Activated T-helper 1 cell treated with Interleukin-2 at 50 U/mL for 16 hours (primary cell): ENCODE results near the gene KCNT1.

Experiments used
- DNase-seq: peaks from one replicate; pipeline ENCODE4 v3.0.0-alpha.2; 2020; ENCODE audit warnings: low read depth

Gene KCNT1

DNA sequence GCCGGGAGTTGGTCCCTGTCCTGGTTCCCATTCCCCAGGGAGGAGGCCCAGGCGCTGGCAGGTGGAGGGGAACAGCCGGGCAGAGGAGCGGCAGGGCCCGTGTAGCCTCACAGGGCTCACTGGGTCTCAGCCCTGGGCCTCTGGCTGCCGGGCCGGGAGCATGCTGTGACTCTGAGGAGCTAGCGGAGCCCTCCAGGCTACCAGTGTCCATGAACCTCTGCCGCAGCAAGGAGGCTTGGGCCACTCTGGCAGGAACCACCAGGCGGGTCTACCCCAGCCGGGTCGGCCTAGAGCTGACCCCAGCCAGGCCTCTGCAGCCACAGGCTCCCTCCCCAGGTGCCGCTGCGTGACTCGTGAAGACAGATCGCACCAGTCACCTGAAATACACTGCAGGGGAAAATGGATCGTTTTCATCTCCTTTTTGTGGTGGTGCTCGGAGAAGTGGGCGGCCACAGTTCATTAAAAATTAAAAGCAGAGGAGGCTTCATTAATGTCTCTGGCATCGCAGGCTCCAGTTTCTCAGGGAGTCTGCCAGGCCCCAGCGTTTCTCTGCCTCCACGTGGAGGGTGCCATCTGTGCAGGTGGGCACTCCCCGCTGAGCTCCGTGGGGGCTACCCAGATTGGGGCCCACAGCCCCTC, 43.8 kb downstream of the KCNT1 start:
- DNase-seq, result no peak

DNA sequence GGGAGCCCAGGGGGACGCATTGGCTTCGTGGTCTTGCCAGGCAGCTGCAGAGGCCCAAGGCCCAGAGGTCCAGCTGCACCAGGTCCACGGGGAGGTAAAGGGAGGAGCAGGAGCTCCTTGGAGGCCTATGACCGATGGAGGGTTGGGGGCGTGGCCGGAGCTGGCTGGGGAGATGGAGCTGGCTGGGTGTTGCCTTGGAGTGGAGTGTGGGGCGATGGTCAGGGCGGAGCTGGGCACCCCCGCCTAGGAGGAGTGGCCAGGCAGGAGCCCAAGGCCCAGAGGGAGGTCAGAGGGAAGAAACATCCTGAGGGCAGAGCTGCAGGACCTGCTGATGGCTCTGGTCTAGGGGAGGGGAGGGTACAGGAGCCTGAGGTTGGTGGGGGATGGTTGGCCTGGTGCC, 44.6 kb downstream of the KCNT1 start:
- no peak for DNase-seq

DNA sequence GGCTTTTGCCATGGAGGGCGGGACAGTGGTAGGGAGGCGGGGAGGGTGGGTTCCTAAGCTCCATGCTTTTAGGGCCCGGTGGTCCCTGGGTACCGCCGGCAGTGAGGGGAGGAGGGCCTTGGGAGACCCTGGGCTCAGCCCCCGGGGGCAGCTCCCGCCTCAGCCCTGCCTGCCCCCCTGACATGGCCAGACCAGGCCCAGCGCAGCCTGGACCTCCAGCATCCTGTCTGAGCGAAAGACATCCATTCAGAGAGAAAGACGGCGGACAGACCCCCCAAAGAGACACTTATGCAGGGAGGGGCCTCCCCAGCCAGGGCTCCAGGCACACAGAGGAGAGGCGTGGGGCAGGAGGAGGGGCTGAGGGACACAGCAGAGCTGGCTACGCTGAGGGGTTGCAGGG, 45.3 kb downstream of the KCNT1 start:
- no peak for DNase-seq

DNA sequence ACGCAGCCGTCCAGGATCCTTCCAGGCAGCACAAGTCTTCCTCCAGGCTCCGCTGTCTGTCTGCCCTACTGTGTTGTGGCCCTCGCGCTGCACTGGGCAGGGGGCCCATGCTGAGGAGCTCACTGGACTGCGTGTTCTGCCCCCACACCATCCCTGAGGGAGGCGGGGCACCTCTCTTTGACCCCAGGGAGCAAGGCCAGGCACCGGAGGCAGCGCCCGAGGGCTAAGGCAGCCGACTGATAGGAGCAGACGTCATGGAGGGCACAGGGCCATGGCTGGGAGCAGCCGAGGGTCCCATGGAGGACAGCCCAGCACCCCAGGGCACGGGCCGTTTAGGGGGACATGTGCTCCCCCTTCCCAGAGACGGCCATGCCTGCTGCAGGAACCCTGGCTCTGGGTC, 46.7 kb downstream of the KCNT1 start:
- no peak for DNase-seq

DNA sequence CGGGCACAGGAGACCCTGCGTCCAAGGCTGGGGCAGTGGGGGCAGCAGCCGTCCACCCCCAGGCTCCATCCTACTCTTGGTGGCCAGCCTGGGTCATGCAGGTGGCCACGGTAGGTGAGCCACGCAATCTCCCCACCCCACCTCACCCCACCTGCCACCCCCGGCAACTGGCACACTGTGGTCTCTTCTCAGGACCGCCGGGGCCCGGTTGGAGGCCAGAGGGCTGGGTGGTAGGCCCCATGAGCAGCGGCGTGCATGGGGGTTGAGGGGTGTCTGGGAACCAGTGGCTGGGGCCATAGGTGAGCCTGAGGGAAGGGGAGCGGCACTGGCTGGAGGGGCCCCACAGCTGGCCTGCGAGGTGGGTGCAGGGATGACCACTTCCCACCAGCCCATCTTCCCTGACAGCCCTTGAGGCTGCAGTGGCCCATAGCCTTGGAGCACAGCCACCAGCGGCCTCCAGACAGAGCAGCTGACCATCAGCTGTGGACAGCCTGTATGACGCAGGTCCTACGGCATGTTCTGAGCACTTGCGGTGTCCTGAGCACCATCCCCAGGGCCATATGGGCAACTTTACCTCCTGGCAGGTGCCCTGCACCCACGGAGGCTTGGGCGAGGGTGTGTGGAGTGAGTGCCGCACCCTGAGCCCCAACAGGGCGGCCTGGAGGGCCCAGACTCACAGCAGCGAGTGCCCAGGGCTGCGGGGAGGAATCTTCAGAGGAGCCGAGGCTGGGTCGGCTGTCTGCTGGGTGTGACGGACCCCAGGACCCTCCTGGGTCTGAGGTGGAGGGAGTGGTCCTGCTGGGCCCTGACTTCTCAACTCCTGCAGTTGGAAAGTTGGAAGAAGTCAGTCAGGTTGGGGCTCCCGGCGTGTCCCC, 47.4 kb downstream of the KCNT1 start:
- DNase-seq, result no peak

DNA sequence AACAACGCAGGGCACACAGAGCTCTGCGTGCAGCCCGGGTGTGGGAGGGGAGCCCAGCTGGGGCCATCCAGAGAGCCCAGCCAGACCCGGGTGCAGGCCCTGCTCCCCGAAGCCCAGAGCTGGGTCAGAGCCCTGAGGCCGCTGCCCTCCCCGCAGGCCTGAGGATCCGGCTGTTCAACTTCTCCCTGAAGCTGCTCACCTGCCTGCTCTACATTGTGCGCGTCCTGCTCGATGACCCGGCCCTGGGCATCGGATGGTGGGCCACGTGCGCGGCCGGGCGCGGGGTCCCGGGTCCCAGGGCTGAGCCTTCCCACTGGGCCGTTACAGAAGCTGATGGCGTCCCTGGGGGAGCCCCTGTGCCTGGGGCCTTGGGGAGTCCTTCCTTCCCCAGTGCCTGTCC, 48.8 kb downstream of the KCNT1 start:
- DNase-seq, result no peak

DNA sequence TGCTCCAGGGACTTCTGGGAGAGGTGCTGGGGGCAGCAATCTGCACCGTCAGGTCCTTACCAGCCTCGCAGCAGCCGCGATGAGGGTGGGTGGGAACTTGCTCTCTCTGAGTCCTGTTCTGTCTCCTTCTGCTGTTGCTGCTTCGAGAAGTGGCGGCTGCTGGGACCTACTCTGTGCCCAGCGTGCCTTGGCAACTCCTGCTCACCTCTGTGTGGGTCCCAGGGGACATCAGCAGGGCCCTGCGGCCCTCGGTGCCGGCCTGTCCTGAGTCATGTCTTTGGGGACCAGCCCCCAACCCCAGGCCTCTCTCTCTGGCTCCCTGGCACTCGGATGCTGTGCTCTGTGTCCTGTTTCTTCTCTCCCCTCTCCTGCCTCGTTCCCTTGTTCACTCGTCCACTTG, 49.5 kb downstream of the KCNT1 start:
- no peak for DNase-seq

DNA sequence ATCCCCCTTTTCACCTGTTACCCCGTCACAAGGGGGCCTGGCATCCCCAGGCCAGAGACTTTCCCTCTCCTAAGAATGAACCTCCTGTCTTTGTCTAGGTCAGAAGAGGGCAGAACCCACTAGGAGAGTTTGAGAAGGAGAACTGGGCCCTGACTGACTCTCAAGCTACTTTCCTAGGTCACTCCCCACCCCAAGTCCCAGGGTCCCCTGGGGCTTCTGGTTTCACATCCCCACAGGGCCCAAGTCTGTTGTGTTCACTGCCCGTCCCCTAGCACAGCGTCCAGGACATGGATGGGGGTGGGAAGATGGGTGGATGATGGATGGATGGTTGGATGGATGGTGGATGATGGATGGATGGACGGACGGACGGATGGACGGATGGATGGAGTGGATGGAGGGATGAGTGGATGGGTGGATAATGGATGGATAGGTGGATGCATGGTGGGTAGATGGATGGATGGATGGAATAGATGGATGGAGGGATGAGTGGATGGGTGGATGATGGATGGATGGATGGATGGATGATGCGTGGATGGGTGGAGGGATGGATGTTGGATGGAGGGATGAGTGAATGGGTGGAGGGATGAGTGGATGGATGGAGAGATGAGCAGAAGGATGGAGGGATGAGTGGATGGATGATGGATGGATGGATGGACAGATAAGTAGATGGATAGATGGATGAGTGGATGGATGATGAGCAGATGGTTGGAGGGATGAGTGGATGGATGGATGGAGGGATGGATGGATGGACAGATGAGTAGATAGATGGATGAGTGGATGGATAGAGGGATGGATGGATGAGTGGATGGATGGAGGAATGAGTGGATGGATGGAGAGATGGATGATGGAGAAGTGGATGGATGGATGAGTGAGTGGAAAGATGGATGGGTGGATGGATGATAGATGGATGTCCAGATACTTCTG, 50.6 kb downstream of the KCNT1 start:
- no peak for DNase-seq

DNA sequence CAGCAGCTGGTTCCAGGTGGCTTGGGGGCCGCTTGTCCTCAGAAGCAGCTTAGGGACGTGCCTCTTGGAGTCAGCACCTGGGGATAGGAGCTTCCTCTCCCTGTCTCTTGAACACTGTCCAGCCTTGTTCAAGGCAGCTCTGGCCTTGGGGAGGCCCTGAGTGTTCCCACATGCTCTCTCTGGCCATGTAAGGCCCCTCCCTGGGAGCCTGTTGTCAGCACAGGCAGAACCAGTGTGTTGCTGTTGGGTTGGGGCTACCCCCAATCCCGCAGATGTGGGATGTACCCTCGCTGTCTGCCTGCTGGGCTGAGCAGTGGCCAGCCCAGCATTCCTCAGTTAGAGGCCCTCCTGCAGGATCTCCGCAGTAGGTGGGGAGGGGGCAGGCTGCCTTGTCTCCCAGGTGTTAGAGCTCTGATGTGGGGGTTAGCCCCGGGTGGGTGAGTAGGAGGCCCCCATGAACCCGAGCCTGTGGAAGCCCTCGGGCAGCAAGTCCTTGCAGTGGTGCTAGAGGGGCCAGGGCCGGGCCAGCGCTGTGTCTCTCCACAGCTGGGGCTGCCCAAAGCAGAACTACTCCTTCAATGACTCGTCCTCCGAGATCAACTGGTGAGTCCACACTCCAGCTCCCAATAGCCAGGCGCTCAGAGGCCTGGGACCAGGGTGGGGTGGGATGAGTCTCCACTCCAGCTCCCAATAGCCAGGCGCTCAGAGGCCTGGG, 51.6 kb downstream of the KCNT1 start:
- DNase-seq, result no peak

DNA sequence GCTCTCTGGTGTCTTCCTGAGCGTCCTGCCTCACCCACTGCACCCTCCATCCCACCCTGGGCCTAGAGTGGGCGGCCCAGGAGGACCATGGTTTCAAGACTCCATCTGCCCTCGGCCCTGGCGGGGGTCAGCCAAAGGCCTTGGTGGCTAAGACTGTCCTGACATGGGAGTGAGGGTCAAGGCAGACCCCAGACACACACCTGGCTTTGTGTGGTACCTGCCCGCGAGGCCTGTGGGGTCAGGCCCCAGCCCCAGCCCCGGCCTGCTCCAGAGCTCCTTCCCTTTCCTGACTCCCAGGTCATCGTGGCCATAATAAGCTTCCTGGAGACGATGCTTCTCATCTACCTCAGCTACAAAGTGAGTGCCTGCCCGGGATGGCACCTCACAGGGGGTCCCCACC, 54.6 kb downstream of the KCNT1 start:
- no peak for DNase-seq

DNA sequence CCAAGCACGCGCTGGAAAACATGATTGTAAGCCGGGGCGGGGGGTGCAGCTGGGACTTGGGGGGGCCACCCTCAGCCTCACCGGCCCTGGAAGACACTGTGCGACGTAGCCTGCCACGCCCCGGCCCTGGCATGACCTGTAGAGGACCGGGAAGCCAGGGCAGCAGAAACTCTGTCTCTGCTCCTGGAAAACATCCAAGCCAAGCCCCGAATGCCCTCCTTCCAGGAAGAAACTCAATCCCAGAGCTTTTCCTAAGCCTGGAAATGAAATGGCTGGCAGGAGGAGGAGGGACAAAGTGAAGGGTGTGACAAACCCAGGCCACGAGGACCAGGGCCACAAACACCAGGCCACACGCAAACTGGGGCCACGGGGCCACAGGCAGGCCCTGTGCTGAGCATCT, 55.4 kb downstream of the KCNT1 start:
- DNase-seq, result no peak

DNA sequence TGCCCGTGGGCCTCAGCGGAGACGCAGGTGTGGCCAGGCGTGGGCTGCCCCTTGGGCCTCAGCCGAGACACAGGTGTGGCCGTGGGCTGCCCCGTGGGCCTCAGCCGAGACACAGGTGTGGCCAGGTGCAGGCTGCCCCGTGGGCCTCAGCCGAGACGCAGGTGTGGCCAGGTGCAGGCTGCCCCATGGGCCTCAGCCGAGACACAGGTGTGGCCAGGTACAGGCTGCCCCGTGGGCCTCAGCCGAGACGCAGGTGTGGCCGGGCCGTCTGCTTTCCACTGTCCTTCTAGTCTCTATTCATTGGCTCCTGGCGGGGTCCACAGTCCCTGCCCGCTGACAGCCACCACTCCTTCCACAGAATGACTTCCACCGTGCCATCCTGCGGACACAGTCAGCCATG, 56.1 kb downstream of the KCNT1 start:
- no peak for DNase-seq

DNA sequence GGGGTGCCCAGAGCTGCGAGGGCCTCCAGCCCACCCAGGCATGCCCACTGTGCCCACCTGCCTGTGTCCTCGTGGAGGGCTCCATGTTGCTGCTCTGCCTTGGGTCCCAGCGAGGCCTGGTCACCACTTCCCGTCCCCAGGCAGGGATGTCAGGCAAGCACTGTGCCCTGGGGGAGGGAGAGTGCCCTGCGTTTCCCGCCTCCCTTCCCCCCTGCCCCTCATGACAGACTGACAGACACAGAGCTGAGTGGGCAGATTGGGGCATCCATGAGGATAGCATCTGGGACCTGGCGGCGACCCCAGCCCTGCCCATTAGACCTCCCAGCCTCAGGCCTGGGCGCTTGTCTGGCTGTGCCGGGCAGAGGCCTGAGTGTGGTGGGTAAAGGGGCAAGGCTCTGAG, 56.9 kb downstream of the KCNT1 start:
- no peak for DNase-seq

DNA sequence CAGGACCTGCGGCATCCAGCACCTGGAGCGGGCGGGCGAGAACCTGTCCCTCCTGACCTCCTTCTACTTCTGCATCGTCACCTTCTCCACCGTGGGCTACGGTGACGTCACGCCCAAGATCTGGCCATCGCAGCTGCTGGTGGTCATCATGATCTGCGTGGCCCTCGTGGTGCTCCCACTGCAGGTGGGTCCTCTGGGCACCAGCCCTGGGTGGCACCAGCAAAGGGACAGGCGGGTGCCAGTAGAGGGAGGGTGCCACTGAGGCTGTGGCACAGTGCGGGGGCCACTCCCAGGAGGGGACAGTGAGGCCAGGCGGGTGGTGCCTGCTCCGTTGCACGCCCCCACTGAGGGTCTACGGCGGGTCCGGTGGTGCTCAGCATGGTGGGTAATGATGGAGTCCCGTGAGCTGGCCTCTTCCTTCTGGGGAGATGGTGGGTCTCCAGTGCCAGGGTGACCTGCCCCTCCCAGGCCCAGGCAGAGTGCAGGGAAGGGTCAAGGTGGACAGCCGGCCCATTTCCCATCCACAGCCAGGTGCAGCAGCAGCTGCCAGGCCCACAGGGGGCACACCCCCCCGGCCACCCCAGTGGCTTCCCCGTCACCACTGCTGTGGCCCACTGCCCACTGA, 57.8 kb downstream of the KCNT1 start:
- no peak for DNase-seq

DNA sequence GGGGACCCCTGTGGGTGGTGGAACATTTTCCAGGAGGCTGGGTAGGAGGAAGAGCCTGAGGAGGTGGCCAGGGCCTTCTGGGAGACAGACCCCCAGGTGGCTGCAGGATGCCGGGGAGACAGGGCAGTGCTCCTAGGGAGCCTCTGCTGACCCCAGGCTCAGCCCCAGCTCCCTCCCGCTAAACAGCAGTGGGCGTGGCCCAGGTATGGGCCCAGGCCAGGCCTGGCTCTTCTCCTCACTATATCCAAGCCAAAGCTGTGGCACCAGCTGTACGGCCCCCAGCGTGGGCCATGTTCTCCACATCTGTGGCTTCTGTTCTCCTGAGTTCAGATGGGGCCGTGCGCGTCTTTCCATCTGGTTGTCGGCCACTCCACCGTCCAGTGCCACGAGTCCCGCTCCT, 58.5 kb downstream of the KCNT1 start:
- DNase-seq, result no peak

DNA sequence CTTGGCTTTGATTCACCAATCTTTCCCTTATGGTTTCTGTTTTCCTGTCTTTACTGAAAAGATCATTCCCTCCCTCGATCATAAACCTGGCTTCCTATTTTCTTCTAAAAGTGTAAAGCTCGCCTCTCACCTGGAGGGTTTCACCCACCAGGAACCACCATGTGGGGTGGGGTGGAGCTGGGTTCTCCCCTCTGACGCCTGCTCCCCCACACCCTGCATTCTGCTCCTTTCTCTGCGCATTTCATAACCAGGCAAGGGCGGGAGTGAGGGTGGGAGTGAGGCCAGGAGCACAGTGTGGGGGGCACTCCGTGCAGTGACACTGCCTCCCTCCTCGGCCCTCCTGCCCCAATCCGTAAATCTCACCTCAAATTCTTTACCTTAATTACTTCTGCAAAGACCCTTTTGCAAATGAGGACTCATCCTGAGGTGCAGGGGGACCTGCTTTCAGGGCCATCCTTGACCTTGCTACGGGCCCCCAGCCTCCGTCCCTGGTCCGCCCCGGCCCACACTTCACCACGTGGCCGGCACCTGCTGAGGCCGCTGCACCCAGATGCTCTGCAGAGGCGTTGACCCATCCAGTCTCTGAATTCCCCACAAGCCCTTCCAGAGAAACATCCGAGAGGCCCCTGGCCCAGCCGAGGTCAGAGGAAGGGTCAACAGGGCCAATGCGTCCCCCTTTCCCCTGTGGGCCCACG, 59.3 kb downstream of the KCNT1 start:
- no peak for DNase-seq

DNA sequence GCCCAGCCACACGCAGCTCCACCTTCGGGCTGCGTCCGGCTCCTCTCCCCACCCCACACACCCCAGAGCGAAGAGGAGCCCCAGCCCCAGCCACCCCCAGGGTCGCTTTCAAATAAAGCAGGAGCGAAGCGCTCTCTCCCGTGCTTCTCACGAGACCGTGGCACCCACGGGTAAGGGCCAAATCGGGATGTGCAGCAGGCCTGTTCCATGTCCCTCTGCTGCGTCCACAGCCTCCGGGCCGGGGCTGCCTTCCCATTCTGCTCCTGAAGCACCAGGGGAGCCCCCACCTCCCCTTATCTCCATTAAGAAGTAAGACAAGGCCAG, 59.8 kb downstream of the KCNT1 start:
- DNase-seq, result no peak

DNA sequence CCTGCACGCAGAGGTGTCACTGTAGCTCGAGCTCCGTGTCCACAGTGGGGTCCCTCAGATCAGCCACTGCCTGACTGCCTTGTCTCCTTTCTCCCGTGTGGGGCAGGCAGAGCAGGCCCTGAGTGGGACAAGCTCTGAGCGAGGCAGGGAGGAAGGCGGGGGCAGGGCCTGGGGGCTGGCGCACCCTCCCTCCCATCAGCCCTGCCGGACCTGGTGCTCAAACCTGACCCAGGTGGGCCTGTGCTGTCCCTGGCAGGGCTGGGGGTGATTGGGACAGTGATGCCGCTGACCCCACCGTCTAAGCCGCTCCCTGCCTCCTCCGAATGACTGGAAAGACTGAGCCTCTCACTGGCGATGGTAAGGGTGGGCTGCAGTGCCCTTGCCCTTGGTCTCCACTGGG, 60.9 kb downstream of the KCNT1 start:
- DNase-seq, result no peak

DNA sequence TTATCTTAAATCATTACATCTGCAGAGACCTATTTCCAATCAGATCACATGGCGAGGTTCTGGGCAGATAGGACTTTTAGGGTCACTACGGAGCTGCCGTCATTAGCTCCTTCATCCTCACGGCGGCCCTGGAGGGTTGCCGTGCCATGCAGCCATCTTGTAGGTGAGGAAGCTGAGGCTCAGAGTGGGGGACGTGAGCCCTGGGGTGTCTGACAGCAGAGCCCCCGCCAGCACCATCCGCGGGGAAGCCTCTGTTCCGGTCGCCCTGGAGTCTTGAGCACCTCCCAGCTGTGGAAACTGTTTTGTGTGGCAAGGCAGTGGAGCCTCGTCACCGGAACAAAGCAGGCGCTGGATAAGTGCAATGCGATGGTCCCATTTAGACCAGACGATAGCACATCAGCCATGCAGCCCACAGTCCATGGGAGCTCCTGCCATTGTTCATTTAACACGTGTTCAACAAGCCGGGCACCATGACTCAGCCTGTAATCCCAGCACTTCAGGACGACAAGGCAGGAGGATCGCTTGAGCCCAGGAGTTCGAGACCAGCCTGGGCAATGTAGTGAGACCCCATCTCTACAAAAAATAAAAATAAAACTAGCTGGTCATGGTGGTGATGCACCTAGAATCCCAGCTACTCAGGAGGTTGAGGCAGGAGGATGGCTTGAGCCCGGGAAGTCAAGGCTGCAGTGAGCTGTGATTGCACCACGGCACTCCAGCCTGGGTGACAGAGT, 61.9 kb downstream of the KCNT1 start:
- DNase-seq, result no peak

DNA sequence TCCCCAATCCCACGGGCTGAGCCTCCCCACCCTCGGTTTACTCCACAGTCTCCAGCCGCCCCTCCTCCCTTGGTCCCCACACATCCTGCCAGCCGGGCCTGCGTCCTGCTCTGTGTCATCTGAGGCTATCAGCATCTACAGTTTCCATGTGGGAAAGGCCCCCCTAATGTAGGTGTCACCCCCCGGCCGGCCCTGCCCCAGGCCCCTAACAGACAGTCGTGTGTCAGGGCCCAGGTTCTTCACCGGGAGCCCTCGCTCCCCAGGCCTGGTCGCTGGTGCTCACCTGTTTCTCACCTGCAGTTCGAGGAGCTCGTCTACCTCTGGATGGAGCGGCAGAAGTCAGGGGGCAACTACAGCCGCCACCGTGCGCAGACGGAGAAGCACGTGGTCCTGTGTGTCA, 62.7 kb downstream of the KCNT1 start:
- no peak for DNase-seq

DNA sequence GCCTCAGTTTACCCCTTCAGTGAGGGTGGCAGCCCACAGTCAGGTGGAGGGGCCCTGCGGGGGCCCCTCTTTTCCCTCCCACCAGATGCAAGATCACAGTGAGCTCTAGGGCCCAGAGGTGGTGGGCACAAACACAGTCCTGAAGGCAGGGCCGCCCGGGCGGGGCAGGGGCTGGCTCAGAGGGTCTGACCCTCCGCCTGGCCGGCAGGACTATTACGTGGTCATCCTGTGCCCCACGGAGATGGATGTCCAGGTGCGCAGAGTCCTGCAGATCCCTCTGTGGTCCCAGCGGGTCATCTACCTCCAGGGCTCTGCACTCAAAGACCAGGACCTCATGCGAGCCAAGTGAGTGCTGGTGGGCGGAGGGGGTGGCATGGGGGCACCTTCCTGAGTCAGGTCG, 63.4 kb downstream of the KCNT1 start:
- DNase-seq, result no peak
